Ishikawa (cell line): Measurements from ENCODE around the gene CARD14.

ENCODE experiments used
- CEBPB ChIP-seq: IDR thresholded peaks from 2 replicates; pipeline ENCODE4 v1.6.1; 2012
- CREB1 ChIP-seq: IDR thresholded peaks from 2 replicates; pipeline ENCODE4 v1.6.1; 2012; ENCODE audit warnings: low read depth
- EGR1 ChIP-seq: IDR thresholded peaks from 2 replicates; pipeline ENCODE4 v1.6.1; 2012
- EP300 ChIP-seq: IDR thresholded peaks from 2 replicates; pipeline ENCODE4 v1.6.1; 2012; ENCODE audit warnings: borderline replicate concordance
- FOXM1 ChIP-seq: IDR thresholded peaks from 2 replicates; pipeline ENCODE4 v1.6.1; 2012; ENCODE audit warnings: low read depth, borderline replicate concordance
- NFIC ChIP-seq: IDR thresholded peaks from 2 replicates; pipeline ENCODE4 v1.6.1; 2012
- RAD21 ChIP-seq: IDR thresholded peaks from 2 replicates; pipeline ENCODE4 v1.6.1; 2012; ENCODE audit warnings: low read depth
- TAF1 ChIP-seq: IDR thresholded peaks from 2 replicates; pipeline ENCODE4 v1.6.1; 2012; ENCODE audit warnings: low read depth, mild to moderate bottlenecking
- TCF12 ChIP-seq: IDR thresholded peaks from 2 replicates; pipeline ENCODE4 v1.6.1; 2012; ENCODE audit warnings: low read depth
- TEAD4 ChIP-seq: IDR thresholded peaks from 2 replicates; pipeline ENCODE4 v1.6.1; 2012
- YY1 ChIP-seq: IDR thresholded peaks from 2 replicates; pipeline ENCODE4 v1.6.1; 2012; ENCODE audit warnings: low read depth
- TF ChIP-seq, protein P1 (sequence below): IDR thresholded peaks from 2 replicates; pipeline ENCODE4 v1.6.1; 2012; ENCODE audit warnings: low read depth, mild to moderate bottlenecking

DNA sequence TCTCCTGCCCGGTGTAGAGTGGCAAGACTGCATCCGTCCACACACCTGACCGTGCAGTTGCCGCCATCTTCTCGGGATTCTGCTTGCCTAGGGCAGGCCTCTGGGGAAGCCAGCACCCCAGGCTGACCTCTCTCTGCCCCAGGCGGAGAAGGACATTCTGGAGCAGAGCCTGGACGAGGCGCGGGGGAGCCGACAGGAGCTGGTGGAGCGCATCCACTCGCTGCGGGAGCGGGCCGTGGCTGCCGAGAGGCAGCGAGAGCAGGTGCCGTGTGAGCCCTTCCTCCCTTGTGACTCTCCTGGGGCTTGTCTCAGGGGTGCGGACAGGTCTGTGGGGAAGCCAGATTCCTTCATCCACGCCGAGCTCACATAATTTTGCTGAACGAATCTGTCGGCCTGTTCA, 19.8 kb downstream of the CARD14 start:
- TF ChIP-seq, protein P1, sequence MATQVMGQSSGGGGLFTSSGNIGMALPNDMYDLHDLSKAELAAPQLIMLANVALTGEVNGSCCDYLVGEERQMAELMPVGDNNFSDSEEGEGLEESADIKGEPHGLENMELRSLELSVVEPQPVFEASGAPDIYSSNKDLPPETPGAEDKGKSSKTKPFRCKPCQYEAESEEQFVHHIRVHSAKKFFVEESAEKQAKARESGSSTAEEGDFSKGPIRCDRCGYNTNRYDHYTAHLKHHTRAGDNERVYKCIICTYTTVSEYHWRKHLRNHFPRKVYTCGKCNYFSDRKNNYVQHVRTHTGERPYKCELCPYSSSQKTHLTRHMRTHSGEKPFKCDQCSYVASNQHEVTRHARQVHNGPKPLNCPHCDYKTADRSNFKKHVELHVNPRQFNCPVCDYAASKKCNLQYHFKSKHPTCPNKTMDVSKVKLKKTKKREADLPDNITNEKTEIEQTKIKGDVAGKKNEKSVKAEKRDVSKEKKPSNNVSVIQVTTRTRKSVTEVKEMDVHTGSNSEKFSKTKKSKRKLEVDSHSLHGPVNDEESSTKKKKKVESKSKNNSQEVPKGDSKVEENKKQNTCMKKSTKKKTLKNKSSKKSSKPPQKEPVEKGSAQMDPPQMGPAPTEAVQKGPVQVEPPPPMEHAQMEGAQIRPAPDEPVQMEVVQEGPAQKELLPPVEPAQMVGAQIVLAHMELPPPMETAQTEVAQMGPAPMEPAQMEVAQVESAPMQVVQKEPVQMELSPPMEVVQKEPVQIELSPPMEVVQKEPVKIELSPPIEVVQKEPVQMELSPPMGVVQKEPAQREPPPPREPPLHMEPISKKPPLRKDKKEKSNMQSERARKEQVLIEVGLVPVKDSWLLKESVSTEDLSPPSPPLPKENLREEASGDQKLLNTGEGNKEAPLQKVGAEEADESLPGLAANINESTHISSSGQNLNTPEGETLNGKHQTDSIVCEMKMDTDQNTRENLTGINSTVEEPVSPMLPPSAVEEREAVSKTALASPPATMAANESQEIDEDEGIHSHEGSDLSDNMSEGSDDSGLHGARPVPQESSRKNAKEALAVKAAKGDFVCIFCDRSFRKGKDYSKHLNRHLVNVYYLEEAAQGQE: no peak
- no peak for TF ChIP-seq CEBPB
- no peak for TF ChIP-seq TCF12
- TF ChIP-seq EGR1: no peak
- no peak for TF ChIP-seq TAF1
- no peak for TF ChIP-seq RAD21
- no peak for TF ChIP-seq NFIC
- TF ChIP-seq YY1: no peak
- no peak for TF ChIP-seq FOXM1
- no peak for TF ChIP-seq EP300
- no peak for TF ChIP-seq TEAD4
- no peak for TF ChIP-seq CREB1
